HepG2 (cell line): Measurements from ENCODE around the gene MAGEB4. TPM values are rescaled to one million over a fixed set of nuclear protein-coding genes. Genes with fewer than 3 reads are reported as not detected.

ENCODE experiments used
- polyA plus RNA-seq, 8 experiments: library from polyadenylated mRNA; depleted of rRNA in 3 of 8; stranded (reverse) in 7 of 8; unstranded in 1 of 8; fragments of >200 nt; fragmentation: Illumina TruSeq in 4 of 8; extraction: Trizol in 4 of 8; gene quantifications; 2 replicates each; pipeline versions ENCODE4 v1.2.1 to v1.2.3, GENCODE V29; 2011 to 2016; ENCODE audit warnings: low read depth in 4 of 8, missing spikeins in 1 of 8, mixed read lengths in 1 of 8; ENCODE audit not compliant: insufficient read depth in 1 of 8
- total RNA-seq, 5 experiments: library from RNA; depleted of rRNA; stranded (reverse); fragments of >200 nt; fragmentation: Illumina TruSeq; extraction: Trizol; gene quantifications; 2 replicates each; pipeline ENCODE4 v1.2.3, GENCODE V29; 2016; ENCODE audit warnings: low read depth in 1 of 5

Gene MAGEB4
- total and polyA plus RNA-seq, 2 of the 13 experiments (the other 11 are each of a cell fraction or from before 2014, with no cell fraction given): not detected

Other genes starting within 250 kb of the MAGEB4 start
- gene MAGEB2, start 26.4 kb upstream of the MAGEB4 start, total RNA-seq (2016; rRNA removed; fragmentation: Illumina TruSeq; extraction: Trizol): not detected in 2 replicates
- not detected in 2 replicates for gene MAGEB2, start 26.4 kb upstream of the MAGEB4 start, polyA plus RNA-seq (2011; rRNA removed)
- gene MAGEB3, start 11.3 kb upstream of the MAGEB4 start, total RNA-seq (2016; rRNA removed; fragmentation: Illumina TruSeq; extraction: Trizol): not detected in 2 replicates
- not detected in 2 replicates for gene MAGEB3, start 11.3 kb upstream of the MAGEB4 start, polyA plus RNA-seq (2011; rRNA removed)
- not detected in 2 replicates for gene MAGEB1, start 5.1 kb downstream of the MAGEB4 start, total RNA-seq (2016; rRNA removed; fragmentation: Illumina TruSeq; extraction: Trizol)
- not detected in 2 replicates for gene MAGEB1, start 5.1 kb downstream of the MAGEB4 start, polyA plus RNA-seq (2011; rRNA removed)
- gene NR0B1, start 67.4 kb downstream of the MAGEB4 start, total RNA-seq (2016; rRNA removed; fragmentation: Illumina TruSeq; extraction: Trizol): not detected in 2 replicates
- gene NR0B1, start 67.4 kb downstream of the MAGEB4 start, polyA plus RNA-seq (2011; rRNA removed): not detected in 2 replicates